Measurements from ENCODE around the gene CPEB4. TPM values are rescaled to one million over a fixed set of nuclear protein-coding genes. Genes with fewer than 3 reads are reported as not detected.

CPEB4 gene
- total RNA-seq, 1 experiment from 2014 or later, result 15.4 TPM

- no peaks in the 10 kb centered on the region for H4K20me1 ChIP-seq (ENCODE audit: insufficient read depth)
- no TSS peak for BruUV-seq (replicated peaks)
These were observed 16.0 kb downstream of the CPEB4 start for GRCh38 chr5:173904151-173904550.

DNA sequence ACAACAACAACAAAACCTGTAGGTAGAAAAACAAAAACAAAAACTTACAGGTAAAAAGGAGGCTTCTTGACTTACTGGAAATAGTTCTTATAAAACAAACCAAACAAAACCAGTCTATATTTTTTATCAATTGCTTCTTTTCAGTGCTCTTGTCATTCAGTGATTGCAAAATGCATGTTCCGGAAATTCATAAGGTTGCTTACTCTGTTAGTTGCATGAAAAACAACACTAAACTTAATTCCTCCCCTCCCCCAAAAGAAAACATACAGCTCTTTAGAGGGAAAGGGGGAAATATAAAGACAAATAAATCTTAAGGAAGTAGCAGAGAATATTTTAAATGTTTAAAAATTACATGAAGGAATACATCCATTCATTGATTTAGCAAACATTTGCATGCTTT, 19.1 kb downstream of the CPEB4 start:
- intact Hi-C loops (cut with micrococcal nuclease; ENCODE audit: unreplicated experiment), result no loop called here
- H3K4me3 ChIP-seq, result no peak overlapping the region
- H3K9me2 ChIP-seq (ENCODE audit: insufficient read depth), result no peaks in the 10 kb centered on the region
- H3K4me2 ChIP-seq, result no peak overlapping the region
- H3K36me3 ChIP-seq (ENCODE audit: low read depth), result 0 out of 2 replicates have a peak, but pooled peaks cover 7% of the 10 kb centered on the region
- 0 out of 2 replicates have a peak, but pooled peaks cover 4% of the 10 kb centered on the region for H3K4me1 ChIP-seq (replicated peaks; ENCODE audit: insufficient read depth)
- no peaks in the 10 kb centered on the region for H3K9me3 ChIP-seq (ENCODE audit: insufficient read depth, low read depth)
- H3K79me2 ChIP-seq (ENCODE audit: low read depth), result peaks cover 5% of the 10 kb centered on the region
- BruUV-seq (replicated peaks), result no TSS peak
- no peak for DNase-seq
- H3K27ac ChIP-seq, result no peak overlapping the region
- ChIA-PET POLR2A (ENCODE audit: unreplicated experiment) (no interaction called here), CTCF (interaction anchor here (1.2 kb wide), 1 partner anchor 18 kb away, joined by 3 read pairs; no protein-coding TSS in a partner anchor)
- no peak overlapping the region for H2AFZ ChIP-seq
- TF ChIP-seq, protein P1, sequence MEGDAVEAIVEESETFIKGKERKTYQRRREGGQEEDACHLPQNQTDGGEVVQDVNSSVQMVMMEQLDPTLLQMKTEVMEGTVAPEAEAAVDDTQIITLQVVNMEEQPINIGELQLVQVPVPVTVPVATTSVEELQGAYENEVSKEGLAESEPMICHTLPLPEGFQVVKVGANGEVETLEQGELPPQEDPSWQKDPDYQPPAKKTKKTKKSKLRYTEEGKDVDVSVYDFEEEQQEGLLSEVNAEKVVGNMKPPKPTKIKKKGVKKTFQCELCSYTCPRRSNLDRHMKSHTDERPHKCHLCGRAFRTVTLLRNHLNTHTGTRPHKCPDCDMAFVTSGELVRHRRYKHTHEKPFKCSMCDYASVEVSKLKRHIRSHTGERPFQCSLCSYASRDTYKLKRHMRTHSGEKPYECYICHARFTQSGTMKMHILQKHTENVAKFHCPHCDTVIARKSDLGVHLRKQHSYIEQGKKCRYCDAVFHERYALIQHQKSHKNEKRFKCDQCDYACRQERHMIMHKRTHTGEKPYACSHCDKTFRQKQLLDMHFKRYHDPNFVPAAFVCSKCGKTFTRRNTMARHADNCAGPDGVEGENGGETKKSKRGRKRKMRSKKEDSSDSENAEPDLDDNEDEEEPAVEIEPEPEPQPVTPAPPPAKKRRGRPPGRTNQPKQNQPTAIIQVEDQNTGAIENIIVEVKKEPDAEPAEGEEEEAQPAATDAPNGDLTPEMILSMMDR (conservative IDR thresholded peaks at IDR 0.05), result no peak
- no peak for TF ChIP-seq EZH2 (IDR thresholded peaks at IDR 0.05; ENCODE audit: low read depth)
- no peaks in the 10 kb centered on the region for H3K27me3 ChIP-seq (ENCODE audit: insufficient read depth, low read depth)
- no peaks in the 10 kb centered on the region for H4K20me1 ChIP-seq (ENCODE audit: insufficient read depth)
- H3F3A ChIP-seq (ENCODE audit: insufficient read depth, low read depth), result no peaks in the 10 kb centered on the region

More at GRCh38 chr5:173904151-173904550, 16.0 kb downstream of the CPEB4 start:
- Histone ChIP-seq H2AFZ (no peak overlapping the region), H3F3A (ENCODE audit: insufficient read depth, low read depth) (no peaks in the 10 kb centered on the region), H3K9me3 (ENCODE audit: insufficient read depth, low read depth) (no peaks in the 10 kb centered on the region), H3K27ac (no peak overlapping the region), H3K79me2 (ENCODE audit: low read depth) (peaks cover 14% of the 10 kb centered on the region; the same call in 1 of the 2 replicates), H3K36me3 (ENCODE audit: low read depth) (no peaks in the 10 kb centered on the region), H3K4me3 (no peak overlapping the region), H3K9me2 (ENCODE audit: insufficient read depth) (no peaks in the 10 kb centered on the region), H3K27me3 (ENCODE audit: insufficient read depth, low read depth) (no peaks in the 10 kb centered on the region), H3K4me2 (no peak overlapping the region), H3K4me1 (replicated peaks; ENCODE audit: insufficient read depth) (0 out of 2 replicates have a peak, but pooled peaks cover 4% of the 10 kb centered on the region)
- TF ChIP-seq, protein P1 (conservative IDR thresholded peaks at IDR 0.05), result no peak
- TF ChIP-seq EZH2 (IDR thresholded peaks at IDR 0.05; ENCODE audit: low read depth), result no peak
- intact Hi-C loops (cut with micrococcal nuclease; ENCODE audit: unreplicated experiment), result no loop called here
- DNase-seq, result no peak
- ChIA-PET CTCF (no interaction called here), POLR2A (ENCODE audit: unreplicated experiment) (interaction anchor here (0.6 kb wide), 1 partner anchor 14 kb away, joined by 4 read pairs; no protein-coding TSS in a partner anchor)

- H3K4me2 ChIP-seq, result no peak overlapping the region
- TF ChIP-seq, protein P1 (conservative IDR thresholded peaks at IDR 0.05), result no peak
- TF ChIP-seq EZH2 (IDR thresholded peaks at IDR 0.05; ENCODE audit: low read depth), result no peak
- 0 out of 2 replicates have a peak, but pooled peaks cover 4% of the 10 kb centered on the region for H3K4me1 ChIP-seq (replicated peaks; ENCODE audit: insufficient read depth)
- no peaks in the 10 kb centered on the region for H3K9me3 ChIP-seq (ENCODE audit: insufficient read depth, low read depth)
- intact Hi-C loops (cut with micrococcal nuclease; ENCODE audit: unreplicated experiment), result no loop called here
- POLR2A ChIA-PET (ENCODE audit: unreplicated experiment), result no interaction called here
- H4K20me1 ChIP-seq (ENCODE audit: insufficient read depth), result no peaks in the 10 kb centered on the region
- no TSS peak for BruUV-seq (replicated peaks)
- DNase-seq, result no peak
- H3F3A ChIP-seq (ENCODE audit: insufficient read depth, low read depth), result no peaks in the 10 kb centered on the region
- no peak overlapping the region for H2AFZ ChIP-seq
- H3K36me3 ChIP-seq (ENCODE audit: low read depth), result 0 out of 2 replicates have a peak, but pooled peaks cover 7% of the 10 kb centered on the region
- H3K9me2 ChIP-seq (ENCODE audit: insufficient read depth), result no peaks in the 10 kb centered on the region
- H3K79me2 ChIP-seq (ENCODE audit: low read depth), result no peaks in the 10 kb centered on the region; the same call in none of the 2 replicates
- no peaks in the 10 kb centered on the region for H3K27me3 ChIP-seq (ENCODE audit: insufficient read depth, low read depth)
- H3K4me3 ChIP-seq, result no peak overlapping the region
- H3K27ac ChIP-seq, result no peak overlapping the region
- CTCF ChIA-PET, result interaction anchor here (1.2 kb wide), 1 partner anchor 17 kb away, joined by 3 read pairs; no protein-coding TSS in a partner anchor
These were observed 19.7 kb downstream of the CPEB4 start for GRCh38 chr5:173907686-173908371.

Measured in PC-9 (cell line).